Muscle layer of colon (tissue), 2 donors: ENCODE results near the gene ADRA2B.

Experiments used
- H3K27ac ChIP-seq: one replicate; pipeline ENCODE4 v1.7.0; 2013; ENCODE audit warnings: low read depth, mild to moderate bottlenecking, low read length, moderate library complexity
- H3K27me3 ChIP-seq, 2 donors: one replicate each; pipeline ENCODE4 v1.7.0; 2013; ENCODE audit warnings: low read length in 2 of 2, mild to moderate bottlenecking in 2 of 2; ENCODE audit not compliant: insufficient read depth in 2 of 2, control insufficient read depth in 1 of 2
- H3K36me3 ChIP-seq: one replicate; pipeline ENCODE4 v1.7.0; 2013; ENCODE audit warnings: mild to moderate bottlenecking, low read length; ENCODE audit not compliant: insufficient read depth
- H3K4me1 ChIP-seq: one replicate; pipeline ENCODE4 v1.7.0; 2013; ENCODE audit warnings: mild to moderate bottlenecking, low read length; ENCODE audit not compliant: insufficient read depth
- H3K4me3 ChIP-seq, 2 donors: one replicate each; pipeline ENCODE4 v1.7.0; 2013; ENCODE audit warnings: low read length in 2 of 2, low read depth in 1 of 2, mild to moderate bottlenecking in 1 of 2, moderate library complexity in 1 of 2
- H3K9ac ChIP-seq: one replicate; pipeline ENCODE4 v1.7.0; 2013; ENCODE audit warnings: low read length
- H3K9me3 ChIP-seq: one replicate; pipeline ENCODE4 v1.7.0; 2013; ENCODE audit warnings: mild to moderate bottlenecking, low read length
- donor health status: abdominal sarcoma.
- donor health status: Adenocarcinoma of cecum.

Gene ADRA2B

DNA sequence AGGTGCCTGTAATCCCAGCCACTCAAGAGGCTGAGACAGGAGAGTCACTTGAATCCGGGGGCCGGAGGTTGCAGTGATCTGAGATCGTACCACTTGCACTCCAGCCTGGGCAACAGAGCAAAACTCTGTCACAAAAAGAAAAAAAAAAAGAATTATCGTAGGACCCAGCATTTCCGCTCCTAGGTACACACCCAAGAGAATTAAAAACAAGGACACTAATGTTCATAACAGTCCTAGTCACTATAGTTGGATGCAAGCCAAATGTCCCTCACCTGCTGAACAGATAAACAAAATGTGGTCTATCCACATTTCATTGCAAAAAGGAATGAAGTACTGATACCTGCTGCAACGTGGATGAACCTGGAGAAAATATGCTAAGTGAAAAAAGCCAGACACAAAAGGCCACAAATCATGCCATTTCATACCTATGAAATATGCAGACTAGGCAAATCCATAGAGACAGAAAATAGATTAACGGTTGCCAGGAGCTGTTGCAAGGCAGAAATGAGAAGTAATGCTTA, 21.2 kb downstream of the ADRA2B start:
- Histone ChIP-seq H3K36me3 (no peaks in the 10 kb centered on the region), H3K9ac (no peak overlapping the region), H3K4me1 (no peaks in the 10 kb centered on the region), H3K4me3 (no peak overlapping the region), H3K27me3 (no peaks in the 10 kb centered on the region), H3K9me3 (no peaks in the 10 kb centered on the region), H3K27ac (no peak overlapping the region)

DNA sequence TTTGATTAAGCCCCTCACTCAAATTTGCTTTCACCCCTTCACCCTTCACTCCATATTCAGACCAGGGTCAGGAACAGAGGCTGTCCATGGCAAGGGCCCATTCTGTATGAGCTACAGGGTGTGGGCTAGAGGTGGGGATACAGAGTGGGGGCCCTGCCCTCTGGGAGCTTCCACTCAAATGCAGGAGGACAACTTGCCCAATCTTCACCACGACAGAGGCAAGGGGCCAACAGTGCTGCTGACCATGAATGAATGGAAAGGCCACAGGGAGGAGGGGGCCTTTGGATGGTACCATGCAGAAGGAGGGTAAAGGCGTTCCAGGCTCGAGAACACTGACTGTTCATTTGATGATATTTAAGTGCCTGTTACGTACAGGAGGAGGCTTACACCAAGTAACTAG, 22.8 kb downstream of the ADRA2B start:
- Histone ChIP-seq H3K27ac (no peak overlapping the region), H3K4me3 (no peak overlapping the region), H3K9ac (no peak overlapping the region), H3K27me3 (no peaks in the 10 kb centered on the region), H3K36me3 (no peaks in the 10 kb centered on the region), H3K9me3 (no peaks in the 10 kb centered on the region), H3K4me1 (no peaks in the 10 kb centered on the region)

DNA sequence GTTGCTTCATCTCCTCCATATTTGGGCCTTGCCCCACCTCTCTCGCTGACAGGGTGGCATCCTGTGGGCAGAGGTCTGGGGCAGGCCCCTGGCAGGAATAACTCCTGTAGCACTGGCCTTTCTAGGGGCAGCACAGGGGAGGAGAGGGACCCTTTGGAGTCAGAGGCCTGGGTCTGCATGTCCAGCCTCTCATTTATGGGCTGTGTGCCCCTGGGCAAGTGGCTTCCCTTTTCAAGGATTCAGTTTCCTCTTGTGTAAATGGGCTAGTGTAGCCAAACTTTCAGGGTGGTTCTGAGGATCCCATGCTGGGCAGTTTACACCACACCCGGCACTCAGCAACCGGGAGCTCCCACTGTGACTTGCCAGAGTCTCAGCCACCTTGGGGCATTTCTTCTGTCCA, 23.4 kb downstream of the ADRA2B start:
- Histone ChIP-seq H3K4me1 (no peaks in the 10 kb centered on the region), H3K27ac (no peak overlapping the region), H3K4me3 (no peak overlapping the region), H3K9ac (no peak overlapping the region), H3K27me3 (no peaks in the 10 kb centered on the region), H3K36me3 (no peaks in the 10 kb centered on the region), H3K9me3 (no peaks in the 10 kb centered on the region)

DNA sequence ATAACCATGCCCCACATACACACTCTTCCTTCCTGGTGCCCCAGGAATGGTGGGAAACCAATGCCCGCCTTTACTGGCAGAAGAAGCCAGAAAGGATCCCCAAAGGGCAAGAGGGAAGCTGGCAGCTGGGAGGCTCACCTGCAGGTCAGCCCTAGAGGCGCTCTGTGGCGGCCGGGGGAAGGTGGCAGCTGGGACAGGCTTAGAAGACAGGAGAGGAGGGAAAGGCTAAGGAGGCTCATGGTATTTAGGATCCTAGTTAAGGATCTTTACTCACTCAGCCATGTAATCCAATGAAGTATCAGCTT, 23.8 kb downstream of the ADRA2B start:
- H3K36me3 ChIP-seq: no peaks in the 10 kb centered on the region
- no peaks in the 10 kb centered on the region for H3K27me3 ChIP-seq
- no peak overlapping the region for H3K27ac ChIP-seq
- no peak overlapping the region for H3K9ac ChIP-seq
- no peak overlapping the region for H3K4me3 ChIP-seq
- H3K9me3 ChIP-seq: no peaks in the 10 kb centered on the region
- H3K4me1 ChIP-seq: no peaks in the 10 kb centered on the region

DNA sequence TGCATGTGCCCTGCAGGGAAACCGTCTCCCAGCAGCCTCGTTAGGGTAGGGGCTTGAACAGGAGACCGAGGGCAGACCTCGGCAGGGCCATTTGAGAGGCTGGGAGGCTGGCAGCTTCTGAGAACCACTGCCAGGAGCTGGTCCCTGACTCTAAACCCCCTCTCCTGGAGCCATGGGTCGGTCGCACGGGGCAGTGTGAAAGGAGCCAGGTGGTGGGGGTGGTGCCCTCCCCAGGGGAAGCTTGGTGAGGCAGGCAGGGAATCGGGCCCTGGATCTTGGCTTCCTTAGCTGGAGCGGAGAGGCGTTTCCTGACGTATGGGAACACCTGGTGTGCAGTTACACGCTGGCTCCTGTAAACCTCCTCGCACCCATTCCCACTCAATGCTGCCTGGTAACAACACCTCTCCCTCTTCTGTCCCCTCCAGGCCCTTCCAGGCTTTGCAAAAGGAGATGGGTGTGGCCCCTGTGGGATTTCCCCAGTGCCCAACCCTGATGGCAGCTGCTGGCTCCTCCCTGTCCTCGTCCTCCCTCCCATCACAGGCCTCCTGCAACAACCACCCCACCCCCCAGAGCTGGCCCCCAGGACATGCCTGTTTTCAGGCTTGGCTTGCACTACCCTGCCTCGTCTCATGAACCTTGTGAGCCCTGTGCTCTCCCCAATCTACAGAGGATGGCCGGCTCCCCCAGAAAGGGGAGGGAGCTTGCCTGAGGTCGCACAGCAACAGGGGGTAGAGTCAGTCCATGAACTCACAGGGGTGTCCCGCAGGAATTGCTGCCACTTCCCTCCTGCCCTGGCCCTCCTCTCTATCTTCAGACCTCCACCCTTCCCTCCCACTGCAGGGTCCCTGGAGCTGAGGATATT, 24.4 kb downstream of the ADRA2B start:
- Histone ChIP-seq H3K4me1 (no peaks in the 10 kb centered on the region), H3K9me3 (no peaks in the 10 kb centered on the region), H3K4me3 (no peak overlapping the region), H3K27me3 (no peaks in the 10 kb centered on the region), H3K27ac (no peak overlapping the region), H3K9ac (no peak overlapping the region), H3K36me3 (no peaks in the 10 kb centered on the region)

DNA sequence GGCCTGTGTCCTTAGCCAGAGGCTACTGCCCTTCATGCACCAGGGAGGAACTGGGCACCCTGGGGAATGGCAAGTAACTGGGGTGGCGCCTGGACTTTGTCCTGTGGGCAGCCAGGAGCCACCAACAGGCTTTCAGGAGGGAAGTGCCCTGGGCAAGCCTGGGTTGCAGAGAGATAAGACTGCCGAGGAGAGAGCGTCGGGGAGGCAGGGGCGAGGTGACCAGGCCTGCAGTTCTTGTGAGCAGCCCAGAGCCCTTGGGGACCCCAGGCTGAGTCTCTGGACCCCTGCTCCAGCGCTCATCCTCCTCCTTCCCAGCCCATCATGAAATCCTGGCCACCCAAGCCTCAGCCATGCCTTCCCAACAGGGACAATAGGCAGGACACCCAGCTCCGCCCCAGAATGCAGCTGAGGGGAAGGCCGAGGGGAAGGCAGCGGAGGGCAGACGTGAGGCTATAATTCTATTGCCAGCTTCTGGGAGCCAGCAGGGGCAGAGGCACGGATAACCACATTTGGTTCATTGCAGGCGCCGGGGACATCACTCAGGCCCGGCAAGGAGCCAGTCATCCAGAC, 25.1 kb downstream of the ADRA2B start:
- H3K4me1 ChIP-seq: no peaks in the 10 kb centered on the region

DNA sequence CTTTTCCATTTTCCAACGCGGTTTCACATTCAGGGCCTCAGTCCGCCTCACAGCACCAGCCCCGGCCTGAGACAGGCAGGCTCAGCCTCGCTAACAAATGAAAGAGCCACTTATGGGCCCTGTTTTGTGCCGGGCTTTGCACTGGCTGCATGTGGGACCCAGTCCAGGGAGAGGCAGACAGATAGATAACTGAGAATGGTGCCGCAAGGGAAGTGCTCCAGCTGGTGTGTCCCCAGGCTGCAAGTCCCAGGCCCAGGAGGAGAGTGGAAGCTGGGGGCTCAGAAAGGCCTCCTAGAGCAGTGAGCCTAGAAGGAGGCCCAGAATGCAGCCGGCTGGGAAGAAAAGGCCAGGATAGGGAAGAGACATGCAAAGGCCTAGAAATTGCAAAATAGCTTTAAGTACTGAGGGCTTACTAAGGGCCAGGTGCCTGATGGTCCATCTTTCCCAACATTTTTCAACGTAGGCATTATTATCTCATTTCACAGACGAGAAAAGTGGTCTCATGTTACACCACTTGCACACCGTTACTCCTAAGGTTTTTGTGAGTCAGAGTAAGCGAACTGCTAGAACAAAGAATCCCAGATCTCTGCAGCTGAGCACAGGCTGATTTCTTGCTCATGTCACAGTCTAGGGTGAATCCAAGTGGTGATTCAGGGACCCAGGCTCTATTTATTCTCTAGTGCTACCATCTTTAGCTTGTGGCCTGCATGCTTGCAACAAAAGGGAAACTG, 26.0 kb downstream of the ADRA2B start:
- Histone ChIP-seq H3K9me3 (no peaks in the 10 kb centered on the region), H3K27ac (no peak overlapping the region), H3K27me3 (no peaks in the 10 kb centered on the region), H3K4me3 (no peak overlapping the region), H3K4me1 (no peaks in the 10 kb centered on the region), H3K36me3 (no peaks in the 10 kb centered on the region), H3K9ac (no peak overlapping the region)

More for the DNA sequence above, 25.1 kb downstream of the ADRA2B start:
- no peaks in the 10 kb centered on the region for H3K27me3 ChIP-seq
- H3K36me3 ChIP-seq: no peaks in the 10 kb centered on the region
- no peak overlapping the region for H3K4me3 ChIP-seq
- no peak overlapping the region for H3K9ac ChIP-seq
- H3K9me3 ChIP-seq: no peaks in the 10 kb centered on the region
- no peak overlapping the region for H3K27ac ChIP-seq

DNA sequence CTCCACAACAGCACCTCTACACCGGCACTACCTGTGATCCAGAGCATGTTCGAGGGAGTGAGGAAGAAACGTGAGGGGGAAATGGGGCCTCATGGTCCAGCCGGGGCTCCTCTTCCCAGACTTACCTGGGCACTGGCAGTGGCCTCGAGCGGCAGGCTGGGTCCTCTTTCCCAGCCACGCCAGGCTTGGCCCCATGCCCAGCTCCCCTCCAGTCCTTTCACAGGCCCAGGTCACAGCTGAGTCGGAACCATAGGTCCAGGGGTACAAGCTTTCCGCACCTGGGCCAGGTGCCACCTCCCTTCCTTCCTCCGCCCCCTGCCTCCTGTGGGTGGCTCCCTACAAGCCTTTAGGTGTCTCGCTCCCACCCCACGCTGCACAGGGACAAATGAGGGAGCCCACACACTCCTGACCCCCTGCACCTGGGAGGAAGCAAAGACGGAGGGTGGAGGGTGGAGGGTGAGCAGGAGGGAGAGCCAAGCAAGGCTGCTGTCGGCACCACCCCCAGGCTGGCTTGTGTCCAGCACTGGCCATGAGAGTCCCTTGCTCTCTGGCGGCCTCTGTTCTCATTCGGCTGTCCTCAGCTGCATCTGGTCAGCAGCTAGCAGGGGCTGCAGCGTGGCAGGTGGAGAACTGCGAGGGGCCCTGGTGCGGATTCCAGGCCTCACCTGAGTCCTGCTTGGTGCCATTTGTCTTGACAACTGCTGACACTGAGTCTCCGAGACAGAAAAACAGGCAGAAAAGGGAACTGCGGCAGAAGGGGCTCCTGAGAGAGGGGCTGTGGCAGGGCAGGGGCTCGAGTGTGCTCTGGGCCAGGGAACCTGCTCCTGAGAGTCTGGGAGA, 26.8 kb downstream of the ADRA2B start:
- no peaks in the 10 kb centered on the region for H3K36me3 ChIP-seq
- no peaks in the 10 kb centered on the region for H3K4me1 ChIP-seq
- H3K9ac ChIP-seq: no peak overlapping the region
- no peaks in the 10 kb centered on the region for H3K27me3 ChIP-seq
- H3K9me3 ChIP-seq: no peaks in the 10 kb centered on the region
- no peak overlapping the region for H3K4me3 ChIP-seq
- no peak overlapping the region for H3K27ac ChIP-seq

DNA sequence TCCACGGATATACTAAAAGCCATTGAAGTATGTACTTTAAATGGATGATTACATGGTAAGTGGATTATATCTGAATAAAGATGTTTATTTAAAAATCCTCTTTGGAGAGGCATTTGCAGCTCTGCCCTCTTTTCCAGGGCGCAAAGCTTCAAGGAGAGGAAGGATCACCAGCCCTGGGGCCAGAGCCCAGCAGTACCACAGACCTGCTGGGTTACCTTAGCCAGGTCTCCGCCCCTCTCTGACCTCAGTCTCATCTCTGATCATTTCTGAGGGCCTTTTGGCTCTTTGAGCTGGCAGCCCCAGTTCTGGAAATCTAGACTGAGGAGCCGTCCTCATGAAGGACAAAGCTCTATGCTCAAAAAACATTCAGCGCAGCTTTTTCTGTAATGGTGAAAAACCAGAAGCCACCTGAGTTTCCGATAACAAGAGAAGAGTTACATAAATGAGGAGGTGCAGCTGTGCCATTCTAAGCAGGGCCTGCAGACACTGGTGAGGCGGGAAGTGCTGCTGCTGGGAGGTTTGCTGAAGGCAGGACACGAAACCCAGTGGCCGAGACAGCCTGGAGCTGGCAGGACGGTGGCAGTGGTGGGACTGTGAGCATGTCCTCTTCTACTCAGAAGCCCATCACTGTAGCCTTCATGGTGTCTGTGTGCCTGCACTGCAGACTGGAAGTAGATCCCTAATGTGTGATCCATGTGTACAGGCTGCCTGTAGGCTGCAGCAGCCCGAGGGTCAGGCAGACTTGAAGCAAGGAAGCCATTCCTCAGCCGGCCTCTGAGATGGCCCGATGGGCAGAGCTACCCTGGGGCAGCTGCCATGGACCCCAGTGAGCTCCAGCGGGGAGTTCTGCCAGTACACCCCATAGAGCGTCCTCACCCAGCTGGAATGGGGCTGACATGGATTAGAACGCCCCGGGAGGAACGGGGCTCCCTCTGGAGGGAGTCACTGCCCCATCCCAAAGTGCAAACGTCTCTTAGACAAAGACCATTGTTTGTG, 27.7 kb downstream of the ADRA2B start:
- Histone ChIP-seq H3K9me3 (no peaks in the 10 kb centered on the region), H3K4me3 (no peak overlapping the region), H3K9ac (no peak overlapping the region), H3K27me3 (no peaks in the 10 kb centered on the region), H3K4me1 (no peaks in the 10 kb centered on the region), H3K36me3 (no peaks in the 10 kb centered on the region), H3K27ac (no peak overlapping the region)

DNA sequence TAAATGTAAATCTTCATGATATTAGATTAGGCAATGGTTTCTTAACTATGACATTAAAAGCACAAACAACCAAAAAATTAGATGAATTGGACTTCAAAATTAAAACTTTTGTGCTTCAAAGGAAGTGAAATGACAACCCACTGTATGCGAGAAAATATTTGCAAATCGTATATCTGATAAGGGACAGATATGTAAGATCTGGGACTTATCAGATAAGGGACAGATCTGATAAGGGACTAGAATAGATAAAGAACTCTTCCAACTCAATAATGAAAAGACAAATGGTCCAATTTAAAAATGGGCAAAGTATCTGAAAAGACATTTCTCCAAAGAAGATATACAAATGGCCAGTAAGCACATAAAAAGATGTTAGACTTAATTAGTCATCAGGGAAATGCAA, 29.2 kb downstream of the ADRA2B start:
- Histone ChIP-seq H3K27me3 (no peaks in the 10 kb centered on the region), H3K4me3 (no peak overlapping the region), H3K4me1 (no peaks in the 10 kb centered on the region), H3K36me3 (no peaks in the 10 kb centered on the region), H3K9me3 (no peaks in the 10 kb centered on the region), H3K9ac (no peak overlapping the region), H3K27ac (no peak overlapping the region)
